T-helper 9 cell (primary cell): ENCODE results near the gene RRAS.
A peak's percentile ranks its signal among the peaks of the same experiment; 100 is the strongest.

Source experiments
- DNase-seq: peaks from one replicate; pipeline ENCODE4 v3.0.0-alpha.2; 2020

Gene RRAS

GRCh38 chr19:49593233-49594113 is 46.5 kb downstream of the RRAS start:
- DNase-seq = peak; percentile 88

GRCh38 chr19:49592486-49593232 is 47.3 kb downstream of the RRAS start:
- no peak for DNase-seq

- DNase-seq = peak; percentile 29
These were observed 48.0 kb downstream of the RRAS start for GRCh38 chr19:49591731-49592485.

GRCh38 chr19:49590971-49591730 is 48.8 kb downstream of the RRAS start, which contains the start of gene PRR12:
Gene PRR12, plus strand, starts transcription at chr19:49591182. Its CDS starts 473 bp downstream, at chr19:49591655.
- peak; percentile 67 for DNase-seq

GRCh38 chr19:49590071-49590970 is 49.6 kb downstream of the RRAS start:
- peak; percentile 92 for DNase-seq

- DNase-seq = no peak
These were observed 50.4 kb downstream of the RRAS start for GRCh38 chr19:49589502-49589905.

- DNase-seq = peak; percentile 16
These were observed 51.4 kb downstream of the RRAS start for GRCh38 chr19:49588365-49589122.

GRCh38 chr19:49587227-49587626 is 52.7 kb downstream of the RRAS start:
- no peak for DNase-seq
